H1 (cell line): Measurements from ENCODE around the gene MGAT5. TPM values are rescaled to one million over a fixed set of nuclear protein-coding genes. Genes with fewer than 3 reads are reported as not detected.

Source experiments
- CTCF ChIA-PET: fragments of 300-600 bp; sonication (Branson Sonifier 250); formaldehyde crosslinking; loops from one replicate; lab custom pipeline; 2021; ENCODE audit not compliant: partially characterized antibody; lab: Charles Lee
- POLR2A ChIA-PET: fragments of 300-600 bp; sonication (Branson Sonifier 250); formaldehyde crosslinking; loops from one replicate; lab custom pipeline; 2021; ENCODE audit warnings: inconsistent platforms; ENCODE audit not compliant: partially characterized antibody; lab: Charles Lee
- DNase-seq, 2 experiments: peaks; one replicate each; pipeline versions ENCODE4 v3.0.0 to v3.0.0-alpha.2; 2010 to 2022; ENCODE audit warnings: low spot score in 2 of 2, low read depth in 1 of 2, mixed read lengths in 1 of 2
- FAIRE-seq: peaks from 2 replicates; lab custom pipeline; 2011; peaks lifted over from hg19 to GRCh38; lab: Jason Lieb, UNC
- H2AFZ ChIP-seq: 2 replicates; pipeline ENCODE4 v1.8.1; 2012; ENCODE audit warnings: low read length, inconsistent platforms
- H2AK5ac ChIP-seq: 2 replicates; pipeline ENCODE4 v1.6.1; 2013; ENCODE audit warnings: low read depth, low read length
- H2BK120ac ChIP-seq: replicated peaks from 2 replicates; pipeline ENCODE3; 2013; ENCODE audit warnings: low read depth, low read length, inconsistent platforms
- H2BK12ac ChIP-seq: 2 replicates; pipeline ENCODE4 v1.6.1; 2013; ENCODE audit warnings: low read depth, low read length
- H2BK15ac ChIP-seq: 2 replicates; pipeline ENCODE4 v1.6.1; 2013; ENCODE audit warnings: low read length
- H2BK20ac ChIP-seq: 2 replicates; pipeline ENCODE4 v1.6.1; 2013; ENCODE audit warnings: low read length
- H2BK5ac ChIP-seq: 2 replicates; pipeline ENCODE4 v1.6.1; 2013; ENCODE audit warnings: low read depth, low read length
- H3K14ac ChIP-seq: 2 replicates; pipeline ENCODE4 v1.6.1; 2013; ENCODE audit warnings: inconsistent platforms; ENCODE audit not compliant: insufficient read length
- H3K18ac ChIP-seq: 2 replicates; pipeline ENCODE4 v1.6.1; 2013; ENCODE audit warnings: low read length; ENCODE audit errors: extremely low read depth
- H3K23ac ChIP-seq: 2 replicates; pipeline ENCODE4 v1.6.1; 2013; ENCODE audit warnings: inconsistent platforms; ENCODE audit not compliant: insufficient read length
- H3K23me2 ChIP-seq: 2 replicates; pipeline ENCODE4 v1.6.1; 2013; ENCODE audit warnings: low read depth, low read length
- H3K27ac ChIP-seq: 2 replicates; pipeline ENCODE4 v1.6.1; 2011; ENCODE audit warnings: low read depth, low read length, inconsistent platforms
- H3K27me3 ChIP-seq, 4 experiments: replicated peaks in 1 of 4; 1 replicate in 1 of 4; 2 replicates in 3 of 4; pipeline versions ENCODE4 v1.6.1 to v1.8.1; 2011 to 2013; ENCODE audit warnings: low read length in 3 of 4, mild to moderate bottlenecking in 3 of 4, inconsistent platforms in 2 of 4, mixed read lengths in 2 of 4, moderate library complexity in 1 of 4; ENCODE audit not compliant: control insufficient read depth in 3 of 4, insufficient read depth in 3 of 4; ENCODE audit errors: extremely low read depth in 1 of 4
- H3K36me3 ChIP-seq, 4 experiments: 2 replicates each; pipeline versions ENCODE4 v1.6.1 to v1.8.1; 2011 to 2013; ENCODE audit warnings: mild to moderate bottlenecking in 4 of 4, low read length in 3 of 4, moderate library complexity in 2 of 4, control low read depth in 1 of 4, inconsistent platforms in 1 of 4; ENCODE audit not compliant: insufficient read depth in 4 of 4, control insufficient read depth in 2 of 4
- H3K4ac ChIP-seq: replicated peaks from 2 replicates; pipeline ENCODE3; 2013; ENCODE audit warnings: low read length, low read depth, mixed read lengths, inconsistent platforms; ENCODE audit not compliant: insufficient read length
- H3K4me1 ChIP-seq, 4 experiments: replicated peaks in 1 of 4; 1 replicate in 1 of 4; 2 replicates in 3 of 4; pipeline versions ENCODE4 v1.6.1 to v1.8.1; 2011 to 2013; ENCODE audit warnings: low read length in 3 of 4, inconsistent platforms in 2 of 4, mixed read lengths in 1 of 4; ENCODE audit not compliant: insufficient read depth in 4 of 4, control insufficient read depth in 3 of 4
- H3K4me2 ChIP-seq, 2 experiments: 2 replicates each; pipeline versions ENCODE4 v1.6.1 to v1.8.1; 2011 to 2013; ENCODE audit warnings: low read depth in 2 of 2, low read length in 2 of 2, control low read depth in 1 of 2, inconsistent platforms in 1 of 2, mild to moderate bottlenecking in 1 of 2; ENCODE audit not compliant: insufficient read depth in 1 of 2
- H3K4me3 ChIP-seq, 4 experiments: fragments of 200-600, 300-600 bp in 1 of 4; sonication (generic), shearing (Covaris generic), sonication (Bioruptor Twin) in 1 of 4; 2 replicates each; pipeline versions ENCODE4 v1.5.1 to v1.8.1; 2011 to 2016; ENCODE audit warnings: low read length in 4 of 4, low read depth in 3 of 4, control low read depth in 2 of 4, inconsistent platforms in 2 of 4, mild to moderate bottlenecking in 2 of 4, mixed read lengths in 1 of 4, moderate library complexity in 1 of 4; ENCODE audit not compliant: insufficient read depth in 2 of 4; ENCODE audit errors: extremely low read depth in 1 of 4
- H3K56ac ChIP-seq: replicated peaks from 2 replicates; pipeline ENCODE3; 2013; ENCODE audit warnings: low read depth, mild to moderate bottlenecking, mixed read lengths, low read length, inconsistent platforms; ENCODE audit not compliant: insufficient read length
- H3K79me1 ChIP-seq: 2 replicates; pipeline ENCODE4 v1.6.1; 2013; ENCODE audit warnings: low read depth, low read length, control low read depth
- H3K79me2 ChIP-seq, 2 experiments: 2 replicates each; pipeline versions ENCODE4 v1.6.1 to v1.8.1; 2012 to 2013; ENCODE audit warnings: low read length in 2 of 2, mild to moderate bottlenecking in 2 of 2, inconsistent platforms in 1 of 2; ENCODE audit not compliant: insufficient read depth in 2 of 2, control insufficient read depth in 1 of 2
- H3K9ac ChIP-seq, 4 experiments: replicated peaks in 1 of 4; 1 replicate in 1 of 4; 2 replicates in 3 of 4; pipeline versions ENCODE4 v1.6.1 to v1.8.1; 2011 to 2013; ENCODE audit warnings: low read depth in 3 of 4, low read length in 3 of 4, control low read depth in 2 of 4, mild to moderate bottlenecking in 2 of 4, moderate library complexity in 2 of 4, inconsistent platforms in 1 of 4; ENCODE audit errors: extremely low read depth in 1 of 4
- H3K9me3 ChIP-seq, 2 experiments: 2 replicates each; pipeline versions ENCODE4 v1.6.1 to v1.8.1; 2012 to 2013; ENCODE audit warnings: mild to moderate bottlenecking in 2 of 2, moderate library complexity in 2 of 2, control low read depth in 1 of 2, inconsistent platforms in 1 of 2, low read depth in 1 of 2, low read length in 1 of 2, mixed read lengths in 1 of 2; ENCODE audit not compliant: insufficient read depth in 2 of 2
- H4K20me1 ChIP-seq, 2 experiments: replicated peaks in 1 of 2; 2 replicates each; pipeline versions ENCODE3 to v1.8.1; 2011 to 2013; ENCODE audit warnings: inconsistent platforms in 2 of 2, low read length in 2 of 2, mild to moderate bottlenecking in 1 of 2; ENCODE audit not compliant: insufficient read depth in 2 of 2, control insufficient read depth in 1 of 2
- H4K5ac ChIP-seq: 2 replicates; pipeline ENCODE4 v1.6.1; 2013; ENCODE audit warnings: low read length, low read depth, mixed read lengths, inconsistent platforms; ENCODE audit not compliant: insufficient read length
- H4K8ac ChIP-seq: 2 replicates; pipeline ENCODE4 v1.8.0; 2013; ENCODE audit warnings: mild to moderate bottlenecking, moderate library complexity, low read length, inconsistent platforms; ENCODE audit not compliant: insufficient read depth; ENCODE audit errors: extremely low read depth
- H4K91ac ChIP-seq: replicated peaks from 2 replicates; pipeline ENCODE3; 2013; ENCODE audit warnings: low read length, mixed read lengths, inconsistent platforms; ENCODE audit not compliant: insufficient read length
- CTBP2 ChIP-seq: IDR thresholded peaks from 2 replicates; pipeline ENCODE4 v1.7.0; 2011; ENCODE audit warnings: borderline replicate concordance, mild to moderate bottlenecking, moderate library complexity, mixed read lengths, low read length; ENCODE audit not compliant: insufficient read depth, insufficient read length
- EGR1 ChIP-seq: IDR thresholded peaks from 2 replicates; pipeline ENCODE4 v1.6.1; 2011; ENCODE audit warnings: low read depth, low read length, borderline replicate concordance
- KDM4A ChIP-seq: IDR thresholded peaks from one replicate; pipeline ENCODE4 v1.7.1; 2012; ENCODE audit warnings: low read depth, mild to moderate bottlenecking, moderate library complexity, low read length, inconsistent platforms; ENCODE audit not compliant: severe bottlenecking
- KDM5A ChIP-seq: fragments of 200-600 bp; IDR thresholded peaks from 2 replicates; pipeline ENCODE4 v1.7.1; 2012; ENCODE audit warnings: mild to moderate bottlenecking, low read length, inconsistent platforms, mixed read lengths
- RAD21 ChIP-seq, 2 experiments: IDR thresholded peaks in 1 of 2; conservative IDR thresholded peaks in 1 of 2; 2 replicates each; pipeline ENCODE4 v1.6.1; 2011; ENCODE audit warnings: low read depth in 2 of 2, low read length in 2 of 2, improper control_type of control experiment in 1 of 2, inconsistent platforms in 1 of 2, mild to moderate bottlenecking in 1 of 2, moderate library complexity in 1 of 2
- RBBP5 ChIP-seq: IDR thresholded peaks from 2 replicates; pipeline ENCODE4 v1.7.1; 2012; ENCODE audit warnings: low read depth, mild to moderate bottlenecking, inconsistent platforms, low read length, moderate library complexity, borderline replicate concordance
- SP1 ChIP-seq: IDR thresholded peaks from 2 replicates; pipeline ENCODE4 v1.6.1; 2011; ENCODE audit warnings: low read depth, low read length
- SRF ChIP-seq: IDR thresholded peaks from 2 replicates; pipeline ENCODE4 v1.6.1; 2011; ENCODE audit warnings: mild to moderate bottlenecking, low read depth, low read length, moderate library complexity
- TBP ChIP-seq: IDR thresholded peaks from 2 replicates; pipeline ENCODE4 v1.6.1; 2011; ENCODE audit warnings: low read depth, low read length, improper control_type of control experiment
- YY1 ChIP-seq: IDR thresholded peaks from 2 replicates; pipeline ENCODE4 v1.6.1; 2011; ENCODE audit warnings: low read depth, mild to moderate bottlenecking, low read length
- WGBS, 2 experiments: shearing (Covaris generic) in 1 of 2; methylation state at CpG; one replicate each; pipeline versions ENCODE4 v1.1.6 to v1.1.7; 2013 to 2015; ENCODE audit warnings: low lambda C conversion rate in 2 of 2, mixed read lengths in 2 of 2, inconsistent platforms in 1 of 2, low coverage in 1 of 2, missing lambda C conversion rate in 1 of 2; ENCODE audit not compliant: insufficient replicate concordance in 2 of 2, insufficient coverage in 1 of 2, insufficient read length in 1 of 2; ENCODE audit errors: extremely low coverage in 1 of 2, missing lambda C conversion rate in 1 of 2; 5-methylcytosine and 5-hydroxymethylcytosine counted together
- polyA plus RNA-seq, 7 experiments: library from polyadenylated mRNA; depleted of rRNA in 3 of 7; stranded (reverse) in 5 of 7; unstranded in 2 of 7; fragments of >200 nt in 5 of 7; fragments of 200-250 nt in 2 of 7; gene quantifications; 1 replicate in 5 of 7; 2 replicates in 1 of 7; 4 replicates in 1 of 7; pipeline versions ENCODE4 v1.2.1 to v1.2.3, GENCODE V29; 2011 to 2013; ENCODE audit warnings: missing spikeins in 2 of 7, mixed read lengths in 2 of 7
- total RNA-seq: library from RNA; stranded (reverse); fragmentation: NEBNext Ultra II Directional; extraction: Animal tissue kit (Norgen Biotek cat#: 25700); gene quantifications from 2 replicates; pipeline ENCODE4 v1.2.1, GENCODE V29; 2021

Gene MGAT5
- total and polyA plus RNA-seq, 2 of the 8 experiments (the other 6 are each of a cell fraction or from before 2014, with no cell fraction given), result 11.2 to 49.2 TPM

DNA sequence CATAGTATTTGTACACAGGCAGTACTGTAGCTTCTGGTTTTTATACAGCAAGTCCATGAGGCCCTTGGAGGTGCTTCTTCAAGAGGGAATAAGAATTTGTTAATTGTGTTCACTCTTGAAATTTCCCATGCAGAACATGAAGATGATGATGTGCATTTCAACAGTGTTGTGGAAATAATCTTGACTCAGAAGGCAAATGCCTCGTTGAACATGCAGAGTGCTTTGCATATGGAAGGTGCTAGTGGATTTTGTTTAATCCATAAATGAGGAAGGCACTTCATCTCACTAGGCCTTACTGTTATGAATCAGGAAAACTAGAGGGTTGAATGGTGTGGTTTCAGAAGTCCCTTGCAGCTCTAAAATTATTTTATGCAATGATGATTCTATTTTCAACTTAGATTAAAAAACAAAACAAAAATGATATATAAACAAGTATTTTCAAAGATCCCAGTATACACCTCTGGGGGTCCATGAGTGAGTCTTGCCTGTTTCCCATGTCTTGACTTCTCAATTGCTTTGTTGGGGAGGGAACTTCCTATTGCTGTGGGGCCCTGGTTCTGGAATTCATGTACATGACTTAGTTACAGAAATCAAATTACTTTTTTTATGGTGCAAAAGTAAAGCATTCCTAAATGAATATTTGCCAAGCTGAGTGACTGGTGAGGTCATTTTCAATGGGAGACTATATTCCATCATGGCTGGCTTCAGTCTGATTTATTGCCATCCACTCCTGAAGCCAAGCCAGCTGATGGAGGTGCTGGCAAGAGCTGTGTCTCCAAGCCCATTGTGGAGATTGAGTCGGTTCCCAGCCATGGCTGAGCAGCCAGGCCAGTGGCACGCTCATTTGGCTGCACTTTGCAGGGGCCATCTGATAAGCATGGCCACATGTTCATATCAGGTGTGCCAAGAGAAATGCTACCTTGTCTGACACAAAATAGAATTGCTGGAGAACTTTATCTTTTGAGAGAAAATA lies 56.5 kb downstream of the MGAT5 start:
- H3K4me3 ChIP-seq, result no peak overlapping the region
- H2AK5ac ChIP-seq, result no peak overlapping the region
- H3K56ac ChIP-seq, result no peak overlapping the region
- no peaks in the 10 kb centered on the region for H3K27me3 ChIP-seq
- H3K27ac ChIP-seq, result no peak overlapping the region
- FAIRE-seq (no peak), DNase-seq (no peak)
- CTCF ChIA-PET, result no interaction called here
- H3K4me2 ChIP-seq, result no peak overlapping the region
- peaks cover 0 to 8% of the 10 kb centered on the region in 2 experiments; a peak in 1 of 4 replicates for H3K79me2 ChIP-seq
- no peak overlapping the region for H3K9ac ChIP-seq
- no peaks in the 10 kb centered on the region for H3K4me1 ChIP-seq
- no peaks in the 10 kb centered on the region; the same call in 1 of the 2 replicates for H3K23me2 ChIP-seq
- no peak overlapping the region for H2BK12ac ChIP-seq
- no peak overlapping the region for H3K18ac ChIP-seq
- WGBS, 2 experiments, result 93% methylated on average over 3 of the region's 3 CpGs; no CpG with 5 or more reads in 1 of the 2 experiments
- H3K79me1 ChIP-seq, result peaks cover 3% of the 10 kb centered on the region
- H4K91ac ChIP-seq, result no peak overlapping the region
- no peak overlapping the region for H4K8ac ChIP-seq
- H2BK20ac ChIP-seq, result no peak overlapping the region
- POLR2A ChIA-PET, result no interaction called here
- no peak overlapping the region for H2BK15ac ChIP-seq
- no peaks in the 10 kb centered on the region for H3K36me3 ChIP-seq
- H4K20me1 ChIP-seq, result no peaks in the 10 kb centered on the region
- H3K9me3 ChIP-seq, result no peaks in the 10 kb centered on the region
- H2BK120ac ChIP-seq, result no peak overlapping the region
- H3K23ac ChIP-seq, result no peak overlapping the region
- H3K4ac ChIP-seq, result no peak overlapping the region
- H2AFZ ChIP-seq, result no peak overlapping the region
- H4K5ac ChIP-seq, result no peak overlapping the region
- no peak overlapping the region for H2BK5ac ChIP-seq
- no peak overlapping the region for H3K14ac ChIP-seq
- no peak for TF ChIP-seq YY1
- no peak for TF ChIP-seq SRF
- TF ChIP-seq TBP, result no peak
- no peak for TF ChIP-seq EGR1
- no peak for TF ChIP-seq KDM4A
- TF ChIP-seq RBBP5, result no peak
- TF ChIP-seq SP1, result no peak
- no peak for TF ChIP-seq KDM5A
- TF ChIP-seq CTBP2, result no peak
- TF ChIP-seq RAD21 (IDR thresholded peaks at IDR 0.05 in 1 of 2, conservative IDR thresholded peaks at IDR 0.05 in 1 of 2; ENCODE audit: low read depth in 2 of 2, low read length in 2 of 2), result no peak
